Activated CD4-positive, alpha-beta memory T cell treated with anti-CD3 and anti-CD28 coated beads, Interleukin-2, amount 10 ng/mL, durations not matched to agents 7 days and 5 days (primary cell): ENCODE measurements around the gene PDCD1. TPM values are rescaled to one million over a fixed set of nuclear protein-coding genes. Genes with fewer than 3 reads are reported as not detected.
"Not testable (repeated sequence)": the region's sequence is repeated elsewhere in the genome, so short reads cannot be mapped to it uniquely, and the experiment has no call there.

ENCODE experiments used
- CTCF ChIA-PET: fragments of 350-600 bp; sonication (Branson Sonifier 250); formaldehyde crosslinking; loops from one replicate; lab custom pipeline; 2021; ENCODE audit warnings: antibody characterized with exemption, inconsistent platforms; lab: Charles Lee
- POLR2A ChIA-PET: fragments of 350-600 bp; sonication (Branson Sonifier 250); formaldehyde crosslinking; loops from one replicate; lab custom pipeline; 2021; ENCODE audit warnings: antibody characterized with exemption; lab: Charles Lee
- DNase-seq: peaks from one replicate; pipeline ENCODE4 v3.0.0-alpha.2; 2020
- H3K27ac Mint-ChIP-seq: one replicate; pipeline ENCODE4 v1.8.0; 2021; ENCODE audit warnings: mild to moderate bottlenecking, mixed read lengths
- H3K27me3 Mint-ChIP-seq: one replicate; pipeline ENCODE4 v1.8.0; 2021; ENCODE audit warnings: mixed read lengths
- H3K36me3 Mint-ChIP-seq: one replicate; pipeline ENCODE4 v1.8.0; 2021; ENCODE audit warnings: low read depth, mixed read lengths
- H3K4me1 Mint-ChIP-seq: one replicate; pipeline ENCODE4 v1.8.0; 2021; ENCODE audit warnings: mixed read lengths
- H3K4me3 Mint-ChIP-seq: one replicate; pipeline ENCODE4 v1.8.0; 2021; ENCODE audit warnings: mild to moderate bottlenecking, mixed read lengths
- H3K9me3 Mint-ChIP-seq: one replicate; pipeline ENCODE4 v1.8.0; 2021; ENCODE audit warnings: mixed read lengths
- total RNA-seq, 2 experiments: library from RNA; stranded (reverse); gene quantifications; one replicate each; pipeline ENCODE4 v1.2.3, GENCODE V29; 2021

Gene PDCD1
- total RNA-seq, 2 experiments from 2014 or later, result 17.2 to 17.9 TPM

DNA sequence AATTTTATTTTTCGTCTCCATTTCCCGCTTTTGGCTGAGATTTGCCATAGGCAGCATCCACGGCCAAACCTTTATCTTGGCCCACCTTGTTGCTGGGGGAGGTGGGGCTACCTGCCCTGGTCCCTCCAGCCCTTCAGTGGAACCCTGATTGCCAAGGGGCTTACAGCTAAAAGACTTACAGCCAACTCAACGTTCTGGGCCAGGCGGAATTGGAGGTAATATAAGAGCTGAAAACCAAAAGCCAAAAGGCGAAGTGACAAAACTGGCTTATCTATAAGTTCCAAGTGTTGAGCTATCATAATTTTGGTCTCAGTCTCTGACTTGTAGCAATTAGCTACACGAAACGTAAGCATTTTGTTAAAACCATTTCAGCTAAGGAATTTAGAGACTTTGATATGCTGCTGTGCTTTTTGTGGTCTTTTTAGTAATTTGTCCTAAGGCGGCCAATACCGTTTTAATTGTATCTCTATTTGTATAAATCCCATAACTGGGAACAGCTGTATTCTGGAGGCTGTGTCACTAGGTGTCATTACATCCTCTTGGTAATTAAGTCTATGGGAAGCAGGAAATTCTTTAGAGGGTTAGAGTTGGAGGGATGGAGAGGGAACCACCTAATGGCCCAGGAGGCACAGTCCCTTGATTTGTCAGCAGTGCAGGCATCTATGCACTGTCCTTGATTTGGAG lies 24.0 kb downstream of the PDCD1 start:
- Mint-ChIP-seq H3K4me3 (no peak overlapping the region), H3K4me1 (peaks cover 8% of the 10 kb centered on the region), H3K36me3 (no peaks in the 10 kb centered on the region), H3K27me3 (peaks cover 72% of the 10 kb centered on the region), H3K9me3 (peaks cover 3% of the 10 kb centered on the region), H3K27ac (no peak overlapping the region)
- CTCF ChIA-PET, result interaction anchor here (1.2 kb wide), 1 partner anchor 10 kb away, joined by 3 read pairs; no protein-coding TSS in a partner anchor
- POLR2A ChIA-PET, result interaction anchor here (0.8 kb wide), 1 partner anchor 10 kb away, joined by 3 read pairs; no protein-coding TSS in a partner anchor
- DNase-seq, result peak; percentile 14

DNA sequence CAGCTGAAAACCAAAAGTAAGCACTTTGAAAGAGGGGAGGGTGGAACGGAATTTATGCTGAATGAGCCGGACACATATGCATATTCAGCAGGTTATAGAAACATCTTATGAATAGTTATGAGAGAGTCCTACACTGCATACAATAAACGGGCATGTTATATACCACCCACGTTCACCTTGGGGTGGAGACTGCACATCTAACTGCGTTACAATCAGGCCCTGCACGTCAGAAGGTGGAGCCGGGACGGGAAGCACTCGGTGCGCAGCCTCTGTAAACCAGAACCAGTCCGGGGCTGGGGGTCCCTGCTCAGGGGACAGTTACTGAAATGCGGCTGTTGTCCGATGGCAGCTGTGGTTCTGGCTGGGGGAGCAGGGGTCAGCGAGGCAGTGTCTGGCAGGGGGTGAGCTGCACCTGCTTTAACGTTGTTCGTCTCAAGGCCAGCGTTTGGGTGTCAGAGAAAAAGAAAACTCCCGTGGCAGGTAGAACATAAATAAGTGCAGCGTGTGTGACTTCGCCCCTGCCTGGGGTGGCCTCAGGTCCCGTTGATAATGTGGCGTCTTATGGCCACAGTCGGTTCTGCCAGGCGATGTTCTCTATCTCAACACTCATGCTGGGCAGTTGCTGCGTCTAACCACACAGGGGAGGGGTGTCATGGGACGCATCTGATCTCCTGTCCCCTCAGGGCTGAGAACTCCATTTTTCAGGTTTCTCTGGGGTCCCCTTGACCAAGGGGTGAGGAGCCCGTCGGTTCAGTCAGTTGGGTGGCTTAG lies 24.8 kb downstream of the PDCD1 start:
- H3K4me1 Mint-ChIP-seq, H3K9me3 Mint-ChIP-seq, DNase-seq, H3K4me3 Mint-ChIP-seq, POLR2A ChIA-PET, CTCF ChIA-PET, H3K27ac Mint-ChIP-seq, H3K36me3 Mint-ChIP-seq: not testable (repeated sequence)
- peaks cover 74% of the 10 kb centered on the region for H3K27me3 Mint-ChIP-seq

DNA sequence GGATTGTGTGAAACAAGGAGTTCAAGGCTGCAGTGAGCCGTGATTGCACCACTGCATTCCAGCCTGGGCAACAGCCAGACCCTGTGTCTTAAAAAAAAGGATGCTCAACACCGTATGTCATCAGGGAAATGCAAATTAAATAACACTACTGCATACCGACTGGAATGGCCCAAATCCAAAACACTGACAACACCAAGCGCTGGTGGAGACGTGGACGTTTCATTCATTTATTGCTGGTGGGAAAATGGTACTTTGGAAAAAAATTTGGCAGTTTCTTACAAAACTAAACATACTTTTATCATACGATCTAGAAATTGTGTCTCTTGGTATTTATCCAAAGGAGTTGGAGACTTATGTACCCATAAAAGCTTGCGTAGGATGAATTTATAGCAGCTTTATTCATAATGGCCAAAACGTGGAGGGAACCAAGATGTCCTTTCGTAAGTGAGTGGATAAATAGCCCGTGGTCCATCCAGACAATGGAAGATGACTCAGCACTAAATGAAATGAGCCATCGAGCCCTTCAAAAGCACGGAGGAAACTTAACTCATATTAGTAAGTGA lies 25.5 kb downstream of the PDCD1 start:
- no peak for DNase-seq
- Mint-ChIP-seq H3K4me1 (peaks cover 8% of the 10 kb centered on the region), H3K36me3 (peaks cover 1% of the 10 kb centered on the region), H3K4me3 (no peak overlapping the region), H3K9me3 (peaks cover 5% of the 10 kb centered on the region), H3K27me3 (peaks cover 72% of the 10 kb centered on the region), H3K27ac (no peak overlapping the region)
- CTCF ChIA-PET, result no interaction called here
- POLR2A ChIA-PET, result no interaction called here

DNA sequence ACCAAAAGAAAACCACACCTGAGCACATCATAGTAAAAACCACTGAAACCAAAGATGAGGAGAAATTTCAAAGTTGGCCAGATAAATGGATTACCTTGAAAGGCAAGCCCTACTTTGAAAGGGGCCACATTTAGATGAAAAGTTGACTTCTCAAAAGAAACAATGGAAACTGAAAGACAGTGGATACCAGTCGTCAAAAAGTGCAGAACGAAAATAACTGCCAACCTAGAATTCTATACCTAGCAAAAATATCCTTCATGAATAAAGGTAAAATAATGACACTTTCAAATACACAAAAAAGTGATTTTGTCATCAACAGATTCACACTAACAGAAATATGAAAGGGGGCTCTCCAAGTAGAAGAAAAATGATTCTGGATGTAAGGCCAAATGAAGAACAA lies 31.3 kb downstream of the PDCD1 start:
- peaks cover 39% of the 10 kb centered on the region for H3K9me3 Mint-ChIP-seq
- H3K36me3 Mint-ChIP-seq, result peaks cover 18% of the 10 kb centered on the region
- CTCF ChIA-PET, result no interaction called here
- H3K4me3 Mint-ChIP-seq, result no peak overlapping the region
- DNase-seq, result no peak
- H3K27ac Mint-ChIP-seq, result no peak overlapping the region
- POLR2A ChIA-PET, result no interaction called here
- peaks cover 42% of the 10 kb centered on the region for H3K27me3 Mint-ChIP-seq
- H3K4me1 Mint-ChIP-seq, result peaks cover 6% of the 10 kb centered on the region

DNA sequence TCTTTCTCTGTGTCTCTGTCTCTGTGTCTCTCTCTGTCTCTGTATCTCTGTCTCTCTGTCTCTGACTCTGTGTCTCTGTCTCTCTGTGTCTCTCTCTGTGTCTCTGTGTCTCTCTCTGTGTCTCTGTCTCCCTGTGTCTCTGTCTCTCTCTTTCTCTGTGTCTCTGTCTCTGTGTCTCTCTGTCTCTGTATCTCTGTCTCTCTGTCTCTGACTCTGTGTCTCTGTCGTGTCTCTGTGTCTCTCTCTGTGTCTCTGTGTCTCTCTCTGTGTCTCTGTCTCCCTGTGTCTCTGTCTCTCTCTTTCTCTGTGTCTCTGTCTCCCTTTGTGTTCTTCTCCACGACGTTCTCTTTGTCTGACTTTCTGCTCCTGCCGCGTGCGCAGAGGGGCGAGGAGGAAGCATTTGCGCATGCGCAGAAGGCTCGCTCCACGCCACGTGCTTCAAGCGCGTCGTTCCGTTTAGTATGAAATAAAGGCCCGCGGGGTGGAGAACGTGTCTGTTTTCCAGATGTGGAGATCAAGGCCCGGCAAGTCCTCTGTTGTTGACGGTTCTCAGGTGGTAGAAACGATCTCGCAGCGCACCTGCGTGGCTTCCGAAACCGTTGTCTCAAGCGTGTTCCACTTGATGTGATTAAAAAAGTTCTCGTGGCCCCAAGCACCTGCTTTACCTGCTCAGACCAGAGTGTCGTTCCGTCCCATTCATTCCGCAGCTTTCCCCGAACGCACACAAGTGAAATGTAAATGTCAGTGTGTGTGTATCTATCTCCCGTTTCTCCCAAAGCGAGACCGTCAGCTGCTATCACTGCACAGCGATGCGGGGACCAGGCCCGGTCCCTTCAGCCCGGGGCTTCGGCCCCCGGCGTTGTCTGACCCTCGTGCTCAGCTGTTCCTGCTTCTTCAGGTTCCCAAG lies 34.9 kb downstream of the PDCD1 start:
- H3K27ac Mint-ChIP-seq, POLR2A ChIA-PET, DNase-seq, H3K4me3 Mint-ChIP-seq, CTCF ChIA-PET: not testable (repeated sequence)
- peaks cover 13% of the 10 kb centered on the region for H3K4me1 Mint-ChIP-seq
- peaks cover 16% of the 10 kb centered on the region for H3K27me3 Mint-ChIP-seq
- H3K36me3 Mint-ChIP-seq, result peaks cover 19% of the 10 kb centered on the region
- H3K9me3 Mint-ChIP-seq, result peaks cover 36% of the 10 kb centered on the region

DNA sequence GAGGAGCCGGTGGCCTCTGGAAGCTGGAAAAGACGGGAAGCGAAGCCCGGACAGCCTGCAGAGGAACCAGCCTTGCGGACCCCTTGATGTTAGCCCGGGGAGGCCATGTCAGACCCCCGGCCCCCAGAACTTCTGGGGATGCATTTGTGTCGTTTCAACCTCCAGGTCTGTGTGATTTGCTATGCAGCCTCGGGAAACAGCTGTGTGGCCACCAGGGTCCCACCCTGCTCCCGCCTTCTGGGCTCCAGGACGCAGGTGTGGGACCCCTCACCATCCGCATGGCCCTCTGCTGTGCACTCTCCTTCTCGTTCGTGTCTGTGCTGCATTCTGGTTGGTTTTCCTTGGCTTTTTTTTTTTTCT lies 36.5 kb downstream of the PDCD1 start:
- DNase-seq, result no peak
- no peak overlapping the region for H3K27ac Mint-ChIP-seq
- peaks cover 27% of the 10 kb centered on the region for H3K9me3 Mint-ChIP-seq
- H3K27me3 Mint-ChIP-seq, result peaks cover 10% of the 10 kb centered on the region
- peaks cover 18% of the 10 kb centered on the region for H3K4me1 Mint-ChIP-seq
- peaks cover 12% of the 10 kb centered on the region for H3K36me3 Mint-ChIP-seq
- POLR2A ChIA-PET, result no interaction called here
- no peak overlapping the region for H3K4me3 Mint-ChIP-seq
- CTCF ChIA-PET, result no interaction called here

DNA sequence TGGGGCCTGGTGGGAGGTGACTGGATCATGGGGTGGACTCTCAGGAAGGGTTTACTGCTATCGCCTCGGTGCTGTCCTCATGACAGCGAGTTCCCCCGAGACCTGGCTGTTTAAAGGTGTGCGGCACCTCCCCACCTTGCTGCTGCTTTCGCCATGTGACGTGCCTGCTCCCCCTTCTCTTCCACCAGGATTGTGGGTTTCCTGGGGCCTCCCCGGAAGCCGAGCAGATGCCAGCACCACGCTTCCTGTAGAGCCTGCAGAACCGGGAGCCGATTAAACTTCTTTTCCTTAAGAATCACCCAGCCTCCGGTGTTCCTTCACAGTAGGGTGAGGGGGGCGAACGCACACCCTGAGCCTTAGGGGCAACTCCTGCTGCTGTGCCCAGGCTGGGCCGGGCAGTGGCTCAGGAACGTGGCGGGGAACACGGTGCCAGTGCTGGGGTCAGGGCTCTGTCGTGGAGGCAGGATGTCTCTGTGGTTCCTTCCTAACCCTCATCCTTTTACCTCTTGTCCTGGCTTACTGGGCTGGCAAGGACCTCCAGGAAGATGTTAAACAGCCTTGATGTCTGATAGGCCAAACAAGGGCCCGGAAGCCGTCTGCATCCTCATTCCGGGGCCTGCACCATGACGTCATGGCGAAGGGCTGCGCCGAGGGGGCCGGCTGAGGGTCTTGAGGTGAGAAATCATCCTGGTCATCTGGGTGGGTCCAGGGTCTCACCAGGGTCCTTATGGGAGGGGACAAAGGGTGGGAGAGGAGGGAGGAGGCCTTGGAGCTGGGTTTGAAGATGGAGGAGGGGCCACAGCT lies 37.0 kb downstream of the PDCD1 start:
- H3K4me1 Mint-ChIP-seq, result peaks cover 19% of the 10 kb centered on the region
- H3K4me3 Mint-ChIP-seq, result no peak overlapping the region
- CTCF ChIA-PET, result no interaction called here

DNA sequence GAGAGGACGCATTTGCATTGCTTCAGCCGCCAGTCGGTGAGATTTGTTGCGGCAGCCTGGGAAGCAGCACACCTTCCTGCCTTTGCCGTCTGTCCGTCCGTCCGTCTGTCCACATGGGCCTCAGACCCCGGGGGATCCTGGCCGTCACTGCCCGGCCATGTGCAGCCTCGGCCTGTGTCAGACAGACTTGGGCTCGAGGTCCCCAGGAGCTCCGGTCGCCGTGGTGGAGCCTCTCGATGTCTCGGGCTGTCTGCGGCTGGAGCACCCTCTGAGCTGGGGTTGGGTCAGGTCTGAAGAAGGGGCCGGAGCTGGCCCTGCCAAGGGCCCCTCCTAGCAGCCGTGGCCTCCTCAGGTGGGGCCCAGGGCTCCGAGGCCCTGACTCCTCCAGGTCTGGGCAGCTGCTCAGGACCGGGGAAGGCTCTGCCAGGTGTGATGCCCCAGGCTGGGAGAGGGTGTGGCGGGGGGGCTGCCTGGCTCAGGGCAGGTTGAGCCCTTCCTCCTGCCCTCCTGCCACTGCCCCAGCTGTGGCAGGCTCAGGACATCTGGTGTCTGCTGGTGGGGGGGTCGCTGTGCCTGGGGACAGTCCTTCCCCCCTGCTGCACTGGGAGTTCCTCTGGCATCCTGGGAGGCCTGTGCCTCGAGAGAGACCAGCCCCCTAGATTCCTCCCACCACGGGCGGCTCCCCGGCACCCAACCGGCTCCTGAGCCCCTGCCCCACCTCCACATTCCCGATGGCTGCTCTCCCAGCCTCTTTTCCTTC lies 37.9 kb downstream of the PDCD1 start:
- ChIA-PET POLR2A (no interaction called here), CTCF (no interaction called here)
- peak; percentile 11 for DNase-seq

More for the DNA sequence above, 37.0 kb downstream of the PDCD1 start:
- peaks cover 10% of the 10 kb centered on the region for H3K36me3 Mint-ChIP-seq
- peaks cover 21% of the 10 kb centered on the region for H3K9me3 Mint-ChIP-seq
- POLR2A ChIA-PET, result no interaction called here
- H3K27me3 Mint-ChIP-seq, result peaks cover 9% of the 10 kb centered on the region
- DNase-seq, result peak; percentile 15
- no peak overlapping the region for H3K27ac Mint-ChIP-seq

DNA sequence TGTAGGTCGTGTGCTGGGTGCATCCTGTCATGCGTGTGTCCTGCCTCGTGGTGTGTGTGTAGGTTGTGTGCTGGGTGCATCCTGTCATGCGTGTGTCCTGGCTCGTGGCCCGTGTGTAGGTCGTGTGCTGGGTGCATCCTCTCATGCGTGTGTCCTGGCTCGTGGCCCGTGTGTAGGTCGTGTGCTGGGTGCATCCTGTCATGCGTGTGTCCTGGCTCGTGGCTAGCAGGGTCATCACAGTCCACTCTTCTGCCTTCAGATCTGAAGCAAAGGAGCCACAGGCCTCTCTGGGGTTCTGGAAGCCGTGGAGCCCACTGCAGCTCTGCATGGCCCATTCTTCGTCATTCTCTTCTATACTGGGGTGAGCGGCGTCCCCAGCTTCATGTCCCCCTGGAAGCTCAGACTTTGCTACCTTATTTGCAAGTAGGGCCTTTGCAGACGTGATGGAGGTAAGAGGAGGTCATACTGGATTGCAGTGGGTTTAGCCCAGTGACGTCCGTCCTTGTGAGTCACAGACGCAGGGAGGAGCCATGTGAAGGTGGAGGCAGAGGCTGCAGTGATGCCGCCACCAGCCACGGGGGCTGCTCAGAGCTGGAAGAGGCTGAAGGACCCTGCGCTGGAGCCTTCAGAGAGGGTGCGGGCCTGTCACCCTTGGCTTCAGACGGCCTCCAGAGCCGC lies 38.6 kb downstream of the PDCD1 start:
- peaks cover 14% of the 10 kb centered on the region for H3K9me3 Mint-ChIP-seq
- H3K27ac Mint-ChIP-seq, POLR2A ChIA-PET, CTCF ChIA-PET, H3K4me3 Mint-ChIP-seq, H3K27me3 Mint-ChIP-seq: not testable (repeated sequence)
- peaks cover 19% of the 10 kb centered on the region for H3K4me1 Mint-ChIP-seq
- peaks cover 10% of the 10 kb centered on the region for H3K36me3 Mint-ChIP-seq
- peak; percentile 13 for DNase-seq

More for the DNA sequence above, 37.9 kb downstream of the PDCD1 start:
- H3K4me1 Mint-ChIP-seq, result peaks cover 19% of the 10 kb centered on the region
- H3K27ac Mint-ChIP-seq, result no peak overlapping the region
- H3K36me3 Mint-ChIP-seq, result peaks cover 10% of the 10 kb centered on the region
- no peak overlapping the region for H3K4me3 Mint-ChIP-seq
- H3K9me3 Mint-ChIP-seq, result peaks cover 18% of the 10 kb centered on the region
- H3K27me3 Mint-ChIP-seq, result peaks cover 6% of the 10 kb centered on the region

DNA sequence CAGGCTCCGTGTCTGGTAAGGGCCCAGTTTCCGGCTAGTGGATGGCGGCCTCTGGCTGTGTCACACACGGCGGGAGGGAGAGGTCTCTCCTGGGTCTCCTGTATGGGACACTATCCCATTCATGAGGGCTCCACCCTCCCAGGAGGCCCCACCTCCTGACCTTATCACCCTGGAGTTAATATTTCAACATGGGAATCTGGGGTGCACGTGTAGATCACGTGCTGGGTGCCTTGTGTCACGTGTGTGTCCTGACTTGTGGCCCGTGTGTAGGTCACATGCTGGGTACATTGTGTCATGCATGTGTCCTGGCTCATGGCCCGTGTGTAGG lies 39.8 kb downstream of the PDCD1 start:
- Mint-ChIP-seq H3K27me3 (peaks cover 3% of the 10 kb centered on the region), H3K4me1 (peaks cover 19% of the 10 kb centered on the region), H3K4me3 (no peak overlapping the region), H3K27ac (no peak overlapping the region), H3K9me3 (peaks cover 12% of the 10 kb centered on the region), H3K36me3 (peaks cover 10% of the 10 kb centered on the region)
- ChIA-PET POLR2A (no interaction called here), CTCF (no interaction called here)
- DNase-seq, result peak; percentile 6

DNA sequence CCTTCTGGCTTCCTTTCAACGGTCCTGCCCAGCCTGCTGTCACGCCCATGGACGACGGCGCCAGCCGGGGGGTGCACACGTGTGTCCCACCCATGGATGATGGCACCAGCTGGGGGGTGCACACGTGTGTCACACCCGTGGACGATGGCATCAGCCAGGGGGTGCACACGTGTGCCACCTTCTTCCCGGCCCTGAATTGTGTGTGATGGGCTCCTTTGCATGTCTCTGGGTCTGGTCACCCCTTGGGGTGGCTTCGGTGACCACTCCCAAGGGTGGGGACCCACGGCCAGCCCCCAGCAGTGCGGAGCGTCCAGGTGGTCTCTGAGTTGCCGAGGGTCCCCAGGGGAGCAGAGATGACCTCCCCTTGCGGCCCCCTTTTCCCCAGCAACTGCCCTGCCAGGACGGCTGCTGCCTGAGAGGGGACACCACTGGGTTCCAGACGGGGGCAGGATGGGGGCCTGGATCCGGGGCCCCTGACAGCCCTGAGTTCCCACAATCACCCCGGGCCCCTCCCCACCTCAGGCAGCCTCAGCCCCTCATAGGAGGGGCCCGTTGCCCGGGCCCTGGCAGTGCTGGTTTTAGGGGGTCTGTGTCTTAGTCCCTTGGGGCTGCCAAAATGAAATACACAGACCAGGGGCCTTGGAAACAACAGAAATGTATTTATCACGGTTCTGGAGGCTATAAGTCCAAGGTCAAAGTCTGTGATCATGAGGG lies 40.3 kb downstream of the PDCD1 start:
- POLR2A ChIA-PET, result interaction anchor here (0.7 kb wide), 1 partner anchor 56 kb away, joined by 3 read pairs; no protein-coding TSS in a partner anchor
- DNase-seq, result peak; percentile 2

More for the DNA sequence above, 40.3 kb downstream of the PDCD1 start:
- Mint-ChIP-seq H3K9me3 (peaks cover 7% of the 10 kb centered on the region), H3K36me3 (peaks cover 6% of the 10 kb centered on the region), H3K4me3 (no peak overlapping the region), H3K27me3 (peaks cover 3% of the 10 kb centered on the region), H3K4me1 (peaks cover 19% of the 10 kb centered on the region), H3K27ac (no peak overlapping the region)
- CTCF ChIA-PET, result no interaction called here
